Spleen (tissue), 11 donors: ENCODE data around the gene POLA1. TPM values are rescaled to one million over a fixed set of nuclear protein-coding genes. Genes with fewer than 3 reads are reported as not detected.

Source experiments
- DNase-seq: peaks from one replicate; pipeline ENCODE4 v3.0.0-alpha.2; 2020
- H3K27ac ChIP-seq, 8 donors: fragments of 200-600 bp; sonication (generic) in 7 of 8; 1 replicate in 4 of 8; 2 replicates in 4 of 8; pipeline versions ENCODE4 v1.5.0 to v1.8.0; 2016 to 2021; ENCODE audit warnings: inconsistent platforms in 4 of 8, mild to moderate bottlenecking in 4 of 8, moderate library complexity in 1 of 8
- H3K27me3 ChIP-seq, 7 donors: fragments of 200-600 bp; sonication (generic) in 6 of 7; replicated peaks in 1 of 7; 1 replicate in 4 of 7; 2 replicates in 3 of 7; pipeline versions ENCODE4 v1.5.0 to v1.8.0; 2016 to 2021; ENCODE audit warnings: inconsistent platforms in 3 of 7, mild to moderate bottlenecking in 1 of 7
- H3K36me3 ChIP-seq, 6 donors: fragments of 200-600 bp; sonication (generic) in 5 of 6; 1 replicate in 4 of 6; 2 replicates in 2 of 6; pipeline versions ENCODE4 v1.5.0 to v1.8.0; 2016 to 2021; ENCODE audit warnings: inconsistent platforms in 2 of 6
- H3K4me1 ChIP-seq, 6 donors: fragments of 200-600 bp; sonication (generic) in 5 of 6; 1 replicate in 3 of 6; 2 replicates in 3 of 6; pipeline versions ENCODE4 v1.5.0 to v1.8.0; 2016 to 2021; ENCODE audit warnings: inconsistent platforms in 3 of 6
- H3K4me3 ChIP-seq, 8 donors: fragments of 200-600 bp; sonication (generic) in 7 of 8; 1 replicate in 4 of 8; 2 replicates in 4 of 8; pipeline versions ENCODE4 v1.5.0 to v1.8.0; 2016 to 2021; ENCODE audit warnings: inconsistent platforms in 4 of 8, mild to moderate bottlenecking in 4 of 8, moderate library complexity in 2 of 8
- H3K9me3 ChIP-seq, 8 donors: fragments of 200-600 bp; sonication (generic) in 7 of 8; 1 replicate in 4 of 8; 2 replicates in 4 of 8; pipeline versions ENCODE4 v1.5.0 to v1.8.0; 2016 to 2021; ENCODE audit warnings: inconsistent platforms in 4 of 8
- CTCF ChIP-seq, 11 experiments: fragments of 200-600 bp in 7 of 11; fragments of 450-650 bp in 4 of 11; sonication (generic) in 4 of 11; IDR thresholded peaks in 8 of 11; conservative IDR thresholded peaks in 3 of 11; 1 replicate in 7 of 11; 2 replicates in 4 of 11; pipeline versions ENCODE4 v1.4.0 to v1.8.0; 2016 to 2021; ENCODE audit warnings: antibody characterized with exemption in 11 of 11, inconsistent platforms in 4 of 11, mild to moderate bottlenecking in 1 of 11
- POLR2A ChIP-seq, 3 donors: fragments of 450-650 bp; IDR thresholded peaks; one replicate each; pipeline ENCODE4 v1.5.1; 2017; ENCODE audit warnings: antibody characterized with exemption in 3 of 3, mild to moderate bottlenecking in 1 of 3
- POLR2AphosphoS5 ChIP-seq, 3 donors: sonication (generic); formaldehyde crosslinking; IDR thresholded peaks; one replicate each; pipeline ENCODE4 v1.5.1; 2017; ENCODE audit warnings: antibody characterized with exemption in 3 of 3
- WGBS, 5 donors: extraction: QIAGEN DNeasy Blood & Tissue Kit in 3 of 5; methylation state at CpG; one replicate each; pipeline versions ENCODE4 v1.1.5 to v1.1.7; 2013 to 2018; 5-methylcytosine and 5-hydroxymethylcytosine counted together
- intact Hi-C: fragments of 100-400 bp; cut with DNase I; formaldehyde crosslinking; loops from one replicate; pipeline ENCODE4 v1.15.0; 2023; ENCODE audit warnings: low total_unique reads
- polyA plus RNA-seq, 3 donors: library from polyadenylated mRNA; stranded (reverse); fragments of 200-250 nt; gene quantifications; one replicate each; pipeline ENCODE4 v1.2.1, GENCODE V29; 2013
- total RNA-seq, 7 donors: library from RNA; depleted of rRNA in 3 of 7; stranded (reverse); fragments of >200 nt in 3 of 7; fragmentation: NEBNext Ultra II Directional in 4 of 7; extraction: Animal tissue kit (Norgen Biotek cat#: 25700) in 4 of 7; gene quantifications; one replicate each; pipeline versions ENCODE4 v1.1.0 to v1.2.1, GENCODE V29; 2016 to 2021
- donor health status: healthy with polysubstance abuse.
- donor health status: DM: no; HTN: no; CAD: no; lungs with moderate emphysema.
- donor health status: DM: no; HTN: no; CAD: no.
- donor health status: Bipolar disorder and iron deficiency.
- donor health status: healthy.
- donor health status: DM: no; HTN: no; CAD: no.
- donor health status: DM: yes; HTN: yes; CAD: no.

POLA1 gene
- total and polyA plus RNA-seq, 10 donors = 2.1 to 15.4 (median 10.6) TPM

GRCh38 chrX:24760363-24761000 lies 66.8 kb downstream of the POLA1 start:
- 70 to 88% (median 84%) methylated on average over 4 of the region's 4 CpGs for WGBS, 5 donors
- Histone ChIP-seq H3K4me1 (no peaks in the 10 kb centered on the region), H3K9me3 (no peaks in the 10 kb centered on the region), H3K36me3 (peaks cover 0 to 23% (median 0%) of the 10 kb centered on the region in 6 donors), H3K4me3 (no peak overlapping the region), H3K27me3 (peaks cover 0 to 6% (median 0%) of the 10 kb centered on the region in 7 donors), H3K27ac (no peak overlapping the region)
- TF ChIP-seq POLR2AphosphoS5 (IDR thresholded peaks at IDR 0.05) (no peak), CTCF (IDR thresholded peaks at IDR 0.05 in 8 of 11, conservative IDR thresholded peaks at IDR 0.05 in 3 of 11) (no peak), POLR2A (IDR thresholded peaks at IDR 0.05) (no peak)
- intact Hi-C loops = no loop called here
- DNase-seq = no peak

GRCh38 chrX:24761306-24761705 lies 67.6 kb downstream of the POLA1 start:
- H3K4me3 ChIP-seq = no peak overlapping the region
- H3K27ac ChIP-seq = no peak overlapping the region
- peaks cover 0 to 6% (median 0%) of the 10 kb centered on the region in 7 donors for H3K27me3 ChIP-seq
- intact Hi-C loops = no loop called here
- 69 to 92% (median 90%) methylated on average over 6 of the region's 6 CpGs for WGBS, 5 donors
- no peaks in the 10 kb centered on the region for H3K9me3 ChIP-seq
- DNase-seq = no peak
- no peaks in the 10 kb centered on the region for H3K4me1 ChIP-seq
- no peak for TF ChIP-seq POLR2AphosphoS5 (IDR thresholded peaks at IDR 0.05)
- no peak for TF ChIP-seq CTCF (IDR thresholded peaks at IDR 0.05 in 8 of 11, conservative IDR thresholded peaks at IDR 0.05 in 3 of 11)
- TF ChIP-seq POLR2A (IDR thresholded peaks at IDR 0.05) = no peak
- peaks cover 0 to 23% (median 0%) of the 10 kb centered on the region in 6 donors for H3K36me3 ChIP-seq

- DNase-seq = no peak
- Histone ChIP-seq H3K4me1 (no peaks in the 10 kb centered on the region), H3K27me3 (peaks cover 0 to 6% (median 0%) of the 10 kb centered on the region in 7 donors), H3K27ac (no peak overlapping the region), H3K9me3 (no peaks in the 10 kb centered on the region), H3K4me3 (no peak overlapping the region), H3K36me3 (peaks cover 0 to 23% (median 0%) of the 10 kb centered on the region in 6 donors)
- no peak for TF ChIP-seq POLR2AphosphoS5 (IDR thresholded peaks at IDR 0.05)
- TF ChIP-seq POLR2A (IDR thresholded peaks at IDR 0.05) = no peak
- no peak for TF ChIP-seq CTCF (IDR thresholded peaks at IDR 0.05 in 8 of 11, conservative IDR thresholded peaks at IDR 0.05 in 3 of 11)
- intact Hi-C loops = no loop called here
- 65 to 88% (median 80%) methylated on average over 3 of the region's 3 CpGs for WGBS, 5 donors
Measured at GRCh38 chrX:24763989-24764388, 70.3 kb downstream of the POLA1 start.

GRCh38 chrX:24767557-24767956 lies 73.8 kb downstream of the POLA1 start:
- 84 to 100% (median 93%) methylated on average over 1 of the region's 1 CpG for WGBS, 5 donors
- Histone ChIP-seq H3K9me3 (no peaks in the 10 kb centered on the region), H3K27me3 (peaks cover 0 to 6% (median 0%) of the 10 kb centered on the region in 7 donors), H3K4me1 (no peaks in the 10 kb centered on the region), H3K36me3 (peaks cover 0 to 14% (median 0%) of the 10 kb centered on the region in 6 donors), H3K4me3 (no peak overlapping the region), H3K27ac (no peak overlapping the region)
- intact Hi-C loops = no loop called here
- no peak for TF ChIP-seq POLR2A (IDR thresholded peaks at IDR 0.05)
- TF ChIP-seq CTCF (IDR thresholded peaks at IDR 0.05 in 8 of 11, conservative IDR thresholded peaks at IDR 0.05 in 3 of 11) = no peak
- no peak for TF ChIP-seq POLR2AphosphoS5 (IDR thresholded peaks at IDR 0.05)
- DNase-seq = no peak
